GM18909 (cell line): Measurements from ENCODE around the gene TFDP2.
"Not testable (repeated sequence)": the region's sequence is repeated elsewhere in the genome, so short reads cannot be mapped to it uniquely, and the experiment has no call there.

ENCODE experiments used
- ATAC-seq: cut with Tn5 transposase; IDR thresholded peaks from one replicate; pipeline ENCODE4 v1.9.1; 2021; ENCODE audit warnings: mild to moderate bottlenecking; ENCODE audit not compliant: unreplicated experiment, poor library complexity

The TFDP2 gene

DNA sequence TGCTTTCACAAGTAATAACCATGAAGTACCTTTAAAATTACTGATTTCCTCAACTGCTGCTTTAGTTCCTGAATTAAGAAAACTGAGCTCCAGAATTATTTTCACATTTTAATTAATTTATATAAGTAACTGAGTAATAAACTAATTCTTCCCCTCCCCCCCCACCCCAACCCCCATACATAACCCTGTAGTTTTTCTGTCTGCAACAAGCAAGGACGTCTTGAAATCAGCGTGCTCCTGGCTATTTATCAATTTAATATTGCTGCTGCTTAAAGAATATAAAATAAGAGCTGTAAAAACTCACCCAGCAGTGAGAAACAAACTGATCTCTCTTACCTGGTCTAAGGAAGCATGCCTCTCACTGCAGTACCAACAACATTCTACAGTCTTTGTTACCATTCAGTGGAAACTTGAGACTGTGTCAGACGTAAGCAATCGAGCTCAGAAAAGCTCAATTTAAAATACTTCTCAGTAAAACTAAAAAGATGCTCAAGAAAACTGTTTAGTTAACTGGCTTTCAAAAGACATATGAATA lies 121.0 kb downstream of the TFDP2 start:
- ATAC-seq = peak; percentile 62

DNA sequence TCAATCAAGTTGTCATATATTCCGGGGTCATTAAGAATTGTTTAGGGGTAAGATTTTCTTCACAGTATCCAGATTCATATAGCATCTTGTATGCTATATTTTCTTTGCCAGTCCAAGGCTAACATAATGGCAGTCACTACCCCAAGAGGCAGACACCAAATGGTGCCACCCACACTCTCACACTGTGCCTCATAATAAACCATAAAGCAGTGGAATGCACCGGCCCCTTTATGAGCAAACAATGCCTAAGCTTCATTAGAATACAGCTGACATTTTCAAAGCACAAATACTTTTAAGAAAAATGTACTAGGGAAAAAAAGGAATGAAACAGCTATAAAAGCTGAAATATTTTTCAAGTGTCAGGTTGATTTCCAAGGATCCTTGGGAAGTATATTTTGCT lies 121.6 kb downstream of the TFDP2 start:
- peak; percentile 61 for ATAC-seq

DNA sequence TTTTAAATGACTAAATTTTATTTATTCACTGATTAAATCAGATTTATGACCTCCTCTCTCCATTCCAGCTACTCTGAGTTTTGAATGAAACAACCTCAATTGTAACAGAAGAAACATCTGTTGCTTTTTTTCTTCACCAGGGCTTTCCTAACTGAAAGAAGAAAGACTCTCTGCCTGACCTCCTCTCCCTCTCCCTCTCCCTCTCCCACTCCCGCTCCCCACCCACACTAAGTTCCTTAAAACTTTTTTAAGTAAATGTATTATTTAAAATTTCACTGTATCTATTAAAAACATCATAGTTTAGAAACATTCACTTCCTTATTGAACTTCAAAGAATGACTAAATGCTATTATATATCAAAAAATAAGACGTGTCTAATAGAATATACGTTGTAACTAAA lies 122.0 kb downstream of the TFDP2 start:
- ATAC-seq = no peak

DNA sequence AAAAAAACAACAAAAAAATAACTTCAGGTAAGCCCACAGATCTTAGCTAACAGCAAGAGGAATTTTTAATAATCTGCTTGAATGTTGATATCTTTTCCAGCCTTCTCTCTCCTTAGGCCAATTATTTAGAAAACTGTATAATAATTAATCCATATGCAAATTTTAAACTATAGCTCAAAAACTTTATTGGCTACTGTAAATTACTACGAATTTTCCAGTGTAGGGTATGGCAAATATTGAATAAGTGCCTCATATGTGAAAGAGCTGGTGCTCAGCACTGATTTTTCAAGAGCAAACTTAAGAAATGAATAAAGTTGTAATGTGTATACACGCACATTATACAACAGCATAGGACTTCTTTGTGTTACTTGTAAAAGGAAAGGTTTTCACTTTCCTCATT lies 123.0 kb downstream of the TFDP2 start:
- ATAC-seq = no peak

DNA sequence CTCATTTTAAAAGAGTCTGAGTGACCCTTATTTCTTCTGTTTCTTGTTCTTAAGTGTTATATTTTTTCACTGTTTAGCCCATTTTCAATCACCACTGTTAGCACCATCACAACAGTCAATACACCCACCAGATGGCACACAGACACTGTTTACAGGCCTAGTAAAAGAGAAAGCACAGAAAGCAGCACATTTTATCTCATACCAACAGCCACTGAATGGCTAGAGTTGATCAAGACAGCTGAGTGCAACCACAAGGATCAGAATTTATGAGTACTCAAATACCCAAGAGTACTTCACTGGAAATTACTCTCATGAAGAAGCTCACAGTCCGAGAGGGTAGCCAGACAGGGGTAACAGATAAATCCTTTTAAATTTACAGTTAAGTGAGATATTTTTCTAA lies 127.0 kb downstream of the TFDP2 start:
- ATAC-seq = peak; percentile 83

DNA sequence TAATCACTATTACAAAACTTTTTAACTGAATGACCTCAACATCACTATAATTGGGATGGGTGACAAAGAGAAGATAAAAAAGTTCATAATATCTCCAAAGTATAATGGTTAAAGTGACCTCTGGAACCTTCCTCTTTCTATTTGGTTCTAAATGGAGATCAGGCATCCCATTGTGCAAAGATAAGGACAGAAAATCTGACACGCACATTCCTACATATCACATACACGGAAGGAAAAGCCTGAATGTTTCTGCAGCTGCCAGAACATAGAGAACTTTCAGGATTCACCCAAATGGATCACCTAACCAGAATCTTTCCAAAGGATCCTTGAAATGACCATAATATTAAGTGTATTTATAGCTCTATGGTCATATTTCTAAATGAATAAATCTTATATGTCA lies 128.2 kb downstream of the TFDP2 start:
- ATAC-seq = no peak

DNA sequence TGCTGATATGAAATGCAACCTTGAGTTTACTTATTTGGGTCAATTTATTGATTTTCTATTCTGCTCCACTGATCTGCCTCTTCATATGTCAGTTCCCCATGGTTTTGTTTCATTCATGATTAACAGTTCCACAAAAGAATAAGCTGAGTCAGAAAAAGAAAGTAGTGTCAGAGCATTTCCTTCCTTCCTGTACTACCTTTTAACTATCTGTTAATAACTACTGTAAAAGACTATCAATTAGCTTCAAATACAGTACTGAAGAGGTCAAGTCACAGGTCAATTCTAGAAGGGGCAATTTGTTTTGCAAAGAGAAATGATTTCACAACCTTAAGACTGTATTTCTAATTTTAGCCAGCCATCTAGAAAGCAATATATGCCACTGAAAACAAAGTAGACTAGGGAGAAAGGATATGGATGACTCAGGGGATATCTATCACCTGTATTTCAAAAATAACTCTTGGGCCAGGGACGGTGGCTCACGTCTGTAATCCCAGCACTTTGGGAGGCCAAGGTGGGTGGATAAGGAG lies 129.5 kb downstream of the TFDP2 start:
- peak; percentile 85 for ATAC-seq

DNA sequence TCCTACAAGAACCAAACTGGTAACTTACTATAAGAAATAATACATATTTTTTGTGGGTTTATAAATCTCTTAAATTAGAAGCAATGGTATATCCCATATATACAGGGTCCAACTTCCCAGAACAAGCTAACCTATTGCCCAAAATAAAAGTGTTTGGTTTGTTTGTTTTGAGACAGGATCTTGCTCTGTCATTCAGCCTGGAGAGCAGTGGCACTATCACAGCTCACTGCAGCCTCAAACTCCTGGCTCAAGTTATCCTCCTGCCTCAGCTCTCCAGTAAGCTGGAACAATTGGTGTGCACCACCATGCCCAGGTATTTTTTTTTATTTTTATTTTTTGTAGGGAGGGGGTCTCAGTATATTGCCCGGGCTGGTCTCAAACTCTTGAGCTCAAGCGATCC lies 135.4 kb downstream of the TFDP2 start:
- ATAC-seq = no peak

DNA sequence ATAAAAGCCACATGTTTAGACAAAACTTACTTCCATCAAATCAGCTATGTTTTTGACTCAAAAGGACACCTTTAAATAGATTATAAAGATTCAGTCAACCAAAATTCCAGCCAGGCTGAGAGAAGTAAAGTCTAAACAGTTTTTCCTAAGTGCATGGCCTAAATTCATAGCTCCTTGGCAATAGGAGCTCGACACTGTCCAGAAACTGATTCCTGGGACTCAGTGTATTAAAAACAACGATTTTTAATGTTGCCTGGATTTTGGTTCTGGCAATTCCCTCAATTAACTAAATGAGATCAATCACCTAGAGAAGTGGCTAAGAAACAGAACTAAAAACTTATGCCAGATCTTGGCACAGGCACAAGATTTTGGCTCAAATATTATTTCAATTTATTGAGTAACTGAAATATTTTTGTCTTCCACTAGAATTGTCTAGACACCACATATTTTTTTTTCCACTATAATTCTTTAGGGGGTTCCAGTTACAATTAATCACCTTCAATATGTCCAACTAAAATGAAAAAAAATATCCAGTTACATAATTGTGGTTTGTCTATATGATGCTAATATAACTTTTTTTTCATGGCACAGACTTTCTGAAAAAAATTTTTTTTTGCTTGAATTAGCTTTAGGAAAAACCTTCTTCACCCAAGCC lies 135.9 kb downstream of the TFDP2 start:
- ATAC-seq = no peak

DNA sequence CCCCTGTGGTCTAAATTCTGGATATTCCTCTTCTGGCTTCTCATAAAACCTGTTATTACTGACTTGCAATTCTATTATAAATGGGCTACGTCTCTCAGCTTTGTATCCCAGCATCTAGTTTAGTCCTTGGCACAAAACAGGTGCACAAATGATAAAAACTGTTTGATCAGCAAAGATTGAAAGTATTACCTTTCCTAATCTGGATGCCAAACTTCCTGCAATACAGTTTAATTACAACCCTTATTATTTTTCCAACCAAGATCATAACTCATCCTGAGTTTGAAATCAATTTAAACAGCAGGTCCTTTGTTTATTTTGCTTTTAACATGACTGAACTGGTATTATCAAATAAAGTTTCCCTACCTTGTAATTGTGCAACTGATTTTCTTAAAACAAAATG lies 140.3 kb downstream of the TFDP2 start:
- ATAC-seq = no peak

DNA sequence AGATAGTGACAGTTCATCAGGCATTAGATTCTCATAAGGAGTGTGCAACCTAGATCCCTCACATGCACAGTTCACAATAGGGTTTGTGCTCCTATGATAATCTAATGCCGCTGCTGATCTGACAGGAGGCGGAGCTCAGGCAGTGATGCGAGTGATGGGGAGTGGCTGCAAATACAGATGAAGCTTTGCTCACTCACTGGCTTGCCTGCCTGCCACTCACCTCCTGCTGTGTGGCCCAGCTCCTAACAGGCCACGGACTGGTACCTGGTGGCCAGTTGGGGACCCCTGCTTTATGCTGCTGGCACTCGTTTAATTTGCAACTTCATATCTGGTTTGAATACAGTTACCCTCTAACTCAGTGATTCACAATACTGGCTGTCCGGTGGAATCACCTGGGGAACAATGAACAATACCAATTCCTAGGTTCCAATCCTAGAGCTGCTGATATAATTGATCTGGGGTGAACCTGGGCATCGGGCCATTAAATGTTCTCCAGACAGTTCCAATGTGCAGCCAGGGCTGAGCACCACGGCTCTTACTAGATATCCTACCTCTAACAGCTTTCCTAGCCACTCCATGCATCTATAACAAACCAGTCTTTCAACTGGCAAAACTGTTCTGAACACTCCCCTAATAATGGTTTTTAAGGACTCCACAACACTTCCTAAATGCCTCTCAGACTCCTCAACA lies 141.5 kb downstream of the TFDP2 start:
- no peak for ATAC-seq

DNA sequence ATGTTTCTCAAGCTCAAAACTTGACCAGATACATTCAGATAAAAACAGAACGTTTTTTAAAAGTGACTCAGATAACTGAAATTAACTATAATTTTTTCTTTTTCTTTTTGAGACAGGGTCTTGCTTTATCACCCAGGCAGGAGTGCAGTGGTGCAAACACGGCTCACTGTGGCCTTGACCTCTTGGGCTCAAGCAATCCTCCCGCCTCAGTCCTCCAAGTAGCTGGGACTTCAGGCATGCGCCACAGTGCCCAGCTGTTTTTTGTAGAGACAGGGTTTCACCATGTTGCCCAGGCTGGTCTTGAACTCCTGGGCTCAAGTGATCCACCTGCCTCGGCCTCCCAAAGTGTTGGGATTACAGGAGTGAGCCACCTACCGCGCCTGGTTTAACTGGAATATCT lies 144.4 kb downstream of the TFDP2 start:
- not testable (repeated sequence) for ATAC-seq

DNA sequence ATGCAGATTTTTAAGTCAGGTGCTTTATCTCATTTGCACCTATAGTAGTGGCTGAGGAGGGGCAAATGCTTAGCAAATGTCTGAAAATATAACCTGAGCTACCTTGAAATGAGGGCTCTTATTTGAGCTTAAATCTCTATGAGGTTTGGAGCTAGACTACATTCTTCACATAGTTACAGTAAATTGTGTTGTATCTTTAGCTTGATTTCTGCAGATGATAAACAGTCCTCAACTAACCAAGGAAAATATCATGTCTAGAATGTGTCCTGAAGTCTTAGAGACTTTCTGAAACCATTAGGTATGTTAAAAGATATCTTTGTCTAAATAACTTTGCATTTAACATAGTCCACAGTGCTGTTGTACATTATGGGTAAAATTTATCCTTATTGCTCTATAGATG lies 145.3 kb downstream of the TFDP2 start:
- no peak for ATAC-seq

DNA sequence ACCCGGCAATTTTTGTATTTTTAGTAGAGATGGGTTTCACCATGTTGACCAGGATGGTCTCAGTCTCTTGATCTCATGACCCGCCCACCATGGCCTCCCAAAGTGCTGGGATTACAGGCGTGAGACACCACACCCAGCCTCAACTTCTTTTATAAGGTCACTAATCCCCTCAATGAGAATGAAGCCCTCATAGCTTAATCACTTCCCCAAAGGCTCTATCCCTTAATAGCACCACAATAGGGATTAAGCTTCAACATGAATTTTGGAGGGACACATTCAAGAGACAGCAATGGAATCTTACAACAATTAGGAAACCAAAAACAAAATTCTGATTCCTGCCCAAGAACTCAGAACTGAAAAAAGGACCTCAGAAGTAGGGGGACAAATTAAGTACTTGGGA lies 146.1 kb downstream of the TFDP2 start:
- no peak for ATAC-seq

DNA sequence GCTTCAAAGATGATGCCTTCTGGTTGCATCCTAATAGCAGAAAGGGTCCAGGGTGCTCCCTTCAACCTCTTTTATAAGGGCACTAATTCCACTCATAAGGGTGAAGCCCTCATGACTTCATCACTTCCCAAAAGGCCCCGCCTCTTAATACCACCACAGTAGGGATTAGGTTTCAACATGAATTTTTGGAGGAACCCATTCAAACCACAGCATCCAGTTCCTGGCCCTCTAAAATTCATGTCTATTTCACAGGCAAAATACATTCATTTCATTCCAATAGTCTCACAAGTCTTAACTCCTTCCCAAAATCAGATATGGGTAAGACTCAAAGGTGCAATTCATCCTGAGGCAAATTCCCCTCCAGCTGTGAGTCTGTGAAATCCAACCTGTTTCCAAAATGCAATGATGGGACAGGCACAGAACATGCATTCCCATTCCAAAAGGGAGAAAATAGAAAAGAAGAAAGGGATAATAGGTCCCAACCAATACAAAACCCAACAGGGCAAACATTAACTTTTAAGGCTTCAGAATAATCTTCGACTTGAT lies 148.9 kb downstream of the TFDP2 start:
- ATAC-seq = no peak

DNA sequence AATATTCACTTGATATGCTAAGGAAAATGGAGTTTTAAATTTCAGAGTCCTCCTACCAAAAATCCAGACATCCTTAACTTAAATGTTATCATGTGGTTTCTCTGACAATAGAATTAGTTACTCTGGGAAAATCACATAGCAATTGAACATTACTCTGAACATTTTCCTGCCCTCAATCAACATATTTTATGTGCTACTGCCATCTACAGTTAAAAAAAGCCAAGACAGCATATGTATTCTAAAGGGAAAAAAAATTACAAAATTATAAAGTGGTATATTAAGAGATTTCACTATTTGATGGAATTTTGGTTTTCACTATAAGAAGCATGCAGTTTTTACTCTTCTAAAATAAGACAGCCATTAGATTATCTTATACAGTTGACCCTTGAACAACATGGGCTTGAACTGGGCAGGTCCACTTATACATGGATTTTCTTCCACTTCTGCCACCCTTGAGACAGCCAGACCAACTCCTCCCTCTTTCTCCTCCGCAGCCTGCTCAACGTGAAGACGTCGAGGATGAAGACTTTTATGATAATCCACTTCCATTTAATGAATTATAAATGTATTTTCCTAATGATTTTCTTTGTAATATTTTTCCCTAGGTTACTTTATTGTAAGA lies 150.6 kb downstream of the TFDP2 start:
- ATAC-seq = no peak

DNA sequence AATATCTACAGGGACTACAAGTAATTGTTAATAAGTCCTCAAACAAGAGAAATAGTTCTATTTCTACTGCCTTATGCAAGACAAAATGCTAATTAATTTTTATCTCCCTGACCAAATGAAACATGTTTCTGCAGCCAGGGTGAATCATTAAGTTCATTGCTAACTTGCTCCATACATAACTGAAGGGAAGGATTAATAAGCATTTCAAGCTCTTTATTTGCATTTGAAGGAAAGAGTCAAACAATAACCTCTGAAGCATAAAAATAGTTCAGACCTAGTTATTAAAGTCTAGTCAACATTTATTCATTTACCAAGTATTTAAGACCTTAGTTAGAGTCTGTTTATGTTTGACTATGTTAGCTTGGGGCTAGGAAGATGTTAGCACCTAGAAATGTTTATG lies 152.9 kb downstream of the TFDP2 start:
- ATAC-seq = peak; percentile 53

DNA sequence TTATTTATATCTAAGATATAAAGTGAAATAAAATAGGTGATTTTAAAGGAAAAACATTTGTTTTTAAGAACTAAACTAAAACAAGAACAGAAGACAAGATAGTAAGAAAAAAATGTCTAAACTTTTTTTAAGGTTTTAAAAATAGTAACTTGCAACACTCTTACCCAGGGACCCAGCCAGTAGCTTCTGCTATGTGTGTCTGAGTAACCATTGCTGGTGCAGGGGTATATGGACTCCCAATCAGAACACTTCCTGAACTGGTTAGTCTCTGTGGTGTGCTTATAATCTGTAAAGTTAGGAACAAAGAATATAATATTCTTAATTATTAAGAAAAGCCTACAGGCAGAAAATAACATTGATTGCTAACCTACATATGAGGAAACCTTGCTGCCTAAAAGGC lies 154.5 kb downstream of the TFDP2 start:
- no peak for ATAC-seq

DNA sequence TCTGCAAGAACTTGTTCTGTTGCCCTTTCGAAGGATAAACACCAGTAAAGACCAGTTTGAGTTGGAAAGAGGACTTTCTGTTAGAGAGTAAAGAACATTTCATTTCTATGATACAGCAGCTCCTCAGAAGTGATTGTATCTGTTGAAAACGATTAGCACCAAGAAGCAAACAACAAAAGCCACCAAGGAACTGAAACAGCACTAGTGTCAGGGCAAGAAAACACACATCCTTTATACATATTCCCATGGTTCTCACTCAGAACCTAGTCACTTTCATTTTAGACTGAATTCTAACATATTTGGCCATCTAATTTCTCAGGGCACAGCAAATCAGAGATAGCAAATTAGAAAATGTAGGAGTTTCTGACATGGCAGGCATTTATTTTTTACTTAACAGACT lies 156.8 kb downstream of the TFDP2 start:
- ATAC-seq = peak; percentile 63

DNA sequence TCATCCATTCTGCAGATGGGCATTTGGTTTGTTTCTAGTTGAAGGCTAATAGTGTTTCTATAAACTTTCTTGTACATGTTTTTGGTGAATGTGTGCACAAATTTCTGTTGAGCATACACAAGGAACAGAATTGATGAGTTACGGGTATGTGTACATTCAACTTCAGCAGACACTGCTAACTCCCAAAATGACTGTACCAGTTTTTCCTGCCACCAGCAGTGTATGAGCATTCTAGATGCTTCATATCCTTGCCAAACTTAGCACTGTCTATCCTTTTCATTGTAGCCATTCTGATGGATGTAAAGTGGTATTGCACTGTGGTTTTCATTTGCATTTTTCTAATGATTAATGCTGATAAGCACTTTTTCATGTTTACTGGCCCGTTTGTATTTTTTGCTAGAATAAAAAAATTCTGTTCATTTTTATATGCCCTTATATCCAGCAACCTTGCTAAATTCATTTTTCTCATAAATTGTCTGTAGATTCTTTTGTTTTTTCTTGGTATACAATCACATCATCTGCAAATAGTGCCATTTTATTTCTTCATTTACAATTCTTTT lies 162.7 kb downstream of the TFDP2 start:
- no peak for ATAC-seq

DNA sequence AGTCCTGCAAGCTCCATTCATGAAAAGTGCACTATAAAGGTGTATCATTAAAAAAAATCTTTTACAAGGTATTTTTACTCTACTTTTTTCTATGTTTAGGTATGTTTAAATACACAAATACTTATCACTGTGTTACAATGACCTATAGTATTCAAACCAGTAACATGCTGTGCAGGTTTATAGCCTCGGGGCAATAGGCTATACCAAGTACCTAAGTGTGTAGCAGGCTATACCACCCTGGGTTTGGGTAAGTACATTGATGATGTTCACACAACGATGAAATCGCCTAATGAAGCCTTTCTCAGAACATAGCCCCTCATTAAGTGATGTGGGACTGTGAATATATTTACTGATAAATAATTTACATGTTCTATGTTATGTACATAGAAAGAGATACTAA lies 168.3 kb downstream of the TFDP2 start:
- no peak for ATAC-seq
